Measurements from ENCODE around the gene DAPL1.

The DAPL1 gene, protein sequence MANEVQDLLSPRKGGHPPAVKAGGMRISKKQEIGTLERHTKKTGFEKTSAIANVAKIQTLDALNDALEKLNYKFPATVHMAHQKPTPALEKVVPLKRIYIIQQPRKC

GRCh38 chr2:158795195-158795924 lies at the start of gene DAPL1:
DAPL1 (plus strand) TSS chr2:158795317; CDS start chr2:158795373, 56 bp downstream.
- DNase-seq (ENCODE audit: low read depth in 2 of 2) = no peak

GRCh38 chr2:158745866-158746382 lies 49.2 kb upstream of the DAPL1 start:
- DNase-seq (ENCODE audit: low read depth in 2 of 2) = no peak

DNA sequence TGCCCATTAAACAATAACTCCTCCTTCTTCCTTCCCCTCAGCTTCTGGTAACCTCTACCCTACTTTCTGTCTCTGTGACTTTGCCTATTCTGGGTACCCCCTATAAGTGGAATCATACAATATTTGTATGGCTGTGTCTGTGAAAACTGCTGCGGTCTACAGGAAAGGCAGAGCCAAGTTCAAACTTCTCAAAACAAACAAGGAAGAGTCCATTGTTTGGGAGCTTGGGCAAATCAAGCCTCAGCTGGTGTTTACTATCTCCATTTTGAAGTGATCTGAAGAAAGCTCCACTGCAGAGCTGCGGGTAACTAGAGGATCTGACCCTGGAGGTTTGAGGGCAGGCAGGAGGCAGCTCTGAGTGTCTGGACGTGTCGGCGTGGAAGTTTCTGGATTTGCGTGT lies 48.6 kb upstream of the DAPL1 start:
- DNase-seq (ENCODE audit: low read depth in 2 of 2) = no peak

GRCh38 chr2:158747281-158747680 lies 47.8 kb upstream of the DAPL1 start:
- no peak for DNase-seq (ENCODE audit: low read depth in 2 of 2)

- DNase-seq (ENCODE audit: low read depth in 2 of 2) = no peak
These were observed 46.1 kb upstream of the DAPL1 start for GRCh38 chr2:158748926-158749590.

DNA sequence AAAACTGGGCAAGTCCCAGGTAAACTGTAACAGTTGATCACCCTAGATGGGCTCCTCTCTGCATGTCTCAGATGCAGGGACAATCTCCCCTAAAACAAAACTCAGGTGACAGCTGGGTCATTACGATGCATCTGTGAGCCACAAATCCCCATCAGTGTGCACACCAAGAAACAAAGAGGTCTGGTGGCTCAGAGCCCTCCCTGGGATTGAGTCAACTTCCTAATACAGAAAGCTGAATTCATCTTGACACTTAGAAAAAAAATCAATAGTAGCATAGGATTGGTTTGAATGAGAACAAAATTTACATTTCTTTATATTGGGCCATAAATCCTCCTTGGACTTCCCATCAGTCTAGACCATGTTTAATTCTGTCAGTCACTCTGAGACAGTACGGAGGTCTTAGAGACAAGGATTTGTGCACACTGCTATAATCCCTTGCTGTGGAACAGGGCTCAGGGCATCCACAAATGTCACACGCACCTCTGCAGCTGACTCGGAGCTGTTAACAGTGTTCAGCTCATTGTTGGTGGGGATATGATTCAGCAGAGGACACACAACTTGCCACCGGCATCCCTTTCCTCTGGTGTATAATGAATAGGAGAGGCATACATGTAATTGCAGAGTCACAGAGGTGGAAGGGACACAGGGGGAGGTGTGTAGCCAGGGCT lies 44.5 kb upstream of the DAPL1 start:
- no peak for DNase-seq (ENCODE audit: low read depth in 2 of 2)

- no peak for DNase-seq (ENCODE audit: low read depth in 2 of 2)
These were observed 41.2 kb upstream of the DAPL1 start for GRCh38 chr2:158753641-158754611.

- DNase-seq (ENCODE audit: low read depth in 2 of 2) = no peak
These were observed 39.6 kb upstream of the DAPL1 start for GRCh38 chr2:158755310-158756087.

DNA sequence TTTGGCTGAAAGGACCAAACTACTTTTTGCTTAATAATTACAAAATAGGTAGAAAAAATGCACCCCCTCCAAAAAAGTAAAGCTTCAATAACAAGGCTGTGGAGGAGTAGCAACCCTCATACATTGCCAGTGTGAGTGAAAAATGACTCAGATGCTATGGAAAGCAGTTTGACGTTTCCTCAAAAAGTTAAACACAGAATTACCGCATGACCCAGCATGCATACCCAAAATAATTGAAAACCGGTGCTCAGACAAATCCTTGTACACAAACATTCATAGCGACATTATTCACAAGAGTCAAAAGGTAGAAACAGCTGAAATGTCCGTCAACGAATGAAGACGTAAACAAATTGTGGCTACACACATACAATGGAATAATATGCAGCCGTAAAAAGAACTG lies 38.8 kb upstream of the DAPL1 start:
- DNase-seq (ENCODE audit: low read depth in 2 of 2) = no peak

DNA sequence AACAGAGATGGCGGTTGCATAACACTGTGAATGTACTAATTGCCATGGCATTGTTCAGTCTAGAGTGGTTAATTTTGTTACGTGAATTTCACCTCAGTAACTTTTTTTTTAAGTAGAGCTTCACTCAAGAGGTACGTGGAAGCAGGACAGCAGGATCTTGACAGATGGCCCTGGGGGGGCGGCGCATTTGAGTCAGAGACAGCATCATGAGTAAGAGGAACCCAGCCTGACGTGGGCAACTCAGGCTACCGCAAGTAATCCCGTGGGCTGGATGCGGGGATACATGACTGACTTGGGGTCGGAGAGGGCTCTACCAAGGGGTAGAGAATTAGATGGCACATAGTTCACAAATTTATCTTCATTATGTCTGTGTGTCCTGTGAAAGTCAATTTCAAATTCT lies 38.1 kb upstream of the DAPL1 start:
- DNase-seq (ENCODE audit: low read depth in 2 of 2) = no peak

- no peak for DNase-seq (ENCODE audit: low read depth in 2 of 2)
These were observed 34.2 kb upstream of the DAPL1 start for GRCh38 chr2:158760887-158761286.

GRCh38 chr2:158761621-158762020 lies 33.5 kb upstream of the DAPL1 start:
- DNase-seq (ENCODE audit: low read depth in 2 of 2) = no peak

GRCh38 chr2:158762336-158762735 lies 32.8 kb upstream of the DAPL1 start:
- no peak for DNase-seq (ENCODE audit: low read depth in 2 of 2)

DNA sequence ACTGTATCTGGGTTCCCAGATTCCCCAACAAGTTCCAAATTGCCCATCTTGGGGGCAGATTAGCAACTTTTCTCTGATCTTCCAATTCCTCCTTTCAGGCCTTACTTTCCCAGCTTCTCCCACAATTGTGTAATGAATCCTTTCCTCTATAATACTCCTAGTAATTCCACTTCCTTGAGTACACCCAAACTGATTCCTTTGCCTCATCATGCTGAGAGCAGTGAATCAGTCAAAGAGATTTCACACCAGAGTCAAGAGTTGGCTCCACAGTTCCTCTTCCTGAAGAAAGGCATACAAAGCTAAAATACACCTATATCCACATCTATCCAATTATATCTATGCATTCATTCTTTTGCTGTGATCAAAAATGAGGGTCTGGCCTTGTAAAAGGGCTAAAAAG lies 28.6 kb upstream of the DAPL1 start:
- DNase-seq (ENCODE audit: low read depth in 2 of 2) = no peak

- DNase-seq (ENCODE audit: low read depth in 2 of 2) = no peak
These were observed 22.6 kb upstream of the DAPL1 start for GRCh38 chr2:158772306-158773078.

DNA sequence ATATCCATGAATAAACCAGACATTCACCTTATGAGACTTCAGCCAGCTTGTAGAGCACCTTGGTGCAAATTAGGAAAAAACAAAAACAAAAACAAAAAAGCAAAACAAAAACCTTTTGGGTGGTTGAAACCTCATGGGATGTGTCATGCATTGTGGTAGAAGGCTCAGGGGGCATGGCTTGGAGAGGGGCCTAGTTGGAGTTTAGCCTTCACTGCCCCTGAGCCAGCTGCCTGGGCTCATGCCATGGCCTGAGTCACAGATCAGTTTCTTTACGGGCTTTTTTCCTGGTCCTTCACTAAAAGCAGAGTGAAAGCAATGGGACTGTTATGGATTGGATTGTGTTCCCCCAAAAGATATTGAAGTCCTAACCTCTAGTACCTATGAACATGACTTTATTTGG lies 22.0 kb upstream of the DAPL1 start:
- no peak for DNase-seq (ENCODE audit: low read depth in 2 of 2)

DNA sequence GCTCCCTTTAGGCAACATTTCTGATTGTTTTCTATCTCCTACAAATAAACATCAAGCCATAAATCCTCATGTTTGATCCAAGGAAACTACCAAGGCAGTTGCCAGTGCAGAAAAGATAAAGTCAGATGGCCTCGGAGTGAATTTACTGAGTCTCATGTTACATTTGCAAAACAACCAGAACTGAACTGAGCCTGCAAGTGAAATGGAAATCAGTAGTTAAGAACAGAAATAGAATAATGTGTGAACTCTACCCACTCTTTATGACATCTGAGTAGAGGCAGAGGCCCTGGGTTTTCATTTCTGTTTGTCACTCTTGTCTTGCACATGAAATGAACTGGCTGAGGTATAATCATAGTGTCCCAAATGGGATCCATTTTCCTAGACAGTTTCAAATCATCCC lies 20.4 kb upstream of the DAPL1 start:
- DNase-seq (ENCODE audit: low read depth in 2 of 2) = no peak

- no peak for DNase-seq (ENCODE audit: low read depth in 2 of 2)
These were observed 19.7 kb upstream of the DAPL1 start for GRCh38 chr2:158775273-158776027.

DNA sequence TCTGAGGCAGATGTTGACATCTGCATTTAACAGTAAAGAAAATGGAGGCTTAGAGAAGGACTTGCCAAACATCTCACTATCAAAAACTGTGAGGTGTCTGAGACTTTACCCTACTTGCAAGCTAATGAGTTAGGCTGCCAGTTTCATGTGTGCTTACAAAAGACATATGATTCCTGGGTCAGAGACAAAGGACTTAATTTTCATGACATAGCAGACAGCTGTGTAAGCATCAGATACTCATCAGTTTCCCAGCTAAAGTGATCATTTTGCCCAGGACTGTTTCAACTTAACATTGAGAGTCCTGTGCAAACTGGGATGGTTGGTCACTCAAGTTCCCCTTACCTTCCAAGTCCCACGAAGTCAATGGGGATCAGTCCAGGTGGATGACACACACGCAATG lies 18.9 kb upstream of the DAPL1 start:
- no peak for DNase-seq (ENCODE audit: low read depth in 2 of 2)

All from stimulated activated CD8-positive, alpha-beta memory T cell treated with anti-CD3 and anti-CD28 coated beads, Interleukin-7, amount 100 ng/mL, for 1 hour (primary cell).